PC-9 (cell line): Measurements from ENCODE around the gene CDK13. TPM values are rescaled to one million over a fixed set of nuclear protein-coding genes. Genes with fewer than 3 reads are reported as not detected.

Experiments used
- BruUV-seq: library from RNA; stranded (reverse); fragments of 400-500 nt; replicated peaks from 2 replicates; lab custom pipeline; 2021; lab: Mats Ljungman, UMichigan
- CTCF ChIA-PET: fragments of 300-600 bp; sonication (Branson Sonifier 250); formaldehyde crosslinking; loops from one replicate; lab custom pipeline; 2022; ENCODE audit warnings: antibody characterized with exemption; lab: Charles Lee
- POLR2A ChIA-PET: fragments of 300-600 bp; sonication (Branson Sonifier 250); formaldehyde crosslinking; loops from one replicate; lab custom pipeline; 2022; ENCODE audit warnings: antibody characterized with exemption; ENCODE audit not compliant: unreplicated experiment; lab: Charles Lee
- DNase-seq, 2 experiments: peaks; one replicate each; pipeline versions ENCODE4 v3.0.0 to v3.0.0-alpha.2; 2015 to 2022; ENCODE audit warnings: mixed read lengths in 1 of 2
- H2AFZ ChIP-seq: fragments of 200-600 bp; sonication (generic); 2 replicates; pipeline ENCODE4 v1.8.1; 2017; ENCODE audit warnings: antibody characterized with exemption
- H3F3A ChIP-seq: fragments of 200-600 bp; sonication (generic); 2 replicates; pipeline ENCODE4 v1.8.1; 2017; ENCODE audit warnings: antibody characterized with exemption, mild to moderate bottlenecking, low read depth; ENCODE audit not compliant: insufficient read depth
- H3K27ac ChIP-seq: fragments of 200-600 bp; sonication (generic); 2 replicates; pipeline ENCODE4 v1.6.1; 2016; ENCODE audit warnings: mixed run types
- H3K27me3 ChIP-seq: fragments of 200-600 bp; sonication (generic); 2 replicates; pipeline ENCODE4 v1.6.1; 2016; ENCODE audit warnings: low read depth, mixed run types; ENCODE audit not compliant: insufficient read depth
- H3K36me3 ChIP-seq: fragments of 200-600 bp; sonication (generic); 2 replicates; pipeline ENCODE4 v1.6.1; 2016; ENCODE audit warnings: low read depth, mixed run types
- H3K4me1 ChIP-seq: fragments of 200-600 bp; sonication (generic); replicated peaks from 2 replicates; pipeline ENCODE4 v1.6.1; 2016; ENCODE audit warnings: mixed run types; ENCODE audit not compliant: insufficient read depth
- H3K4me2 ChIP-seq: fragments of 200-600 bp; sonication (generic); 2 replicates; pipeline ENCODE4 v1.6.1; 2017; ENCODE audit warnings: mixed run types
- H3K4me3 ChIP-seq: fragments of 200-600 bp; sonication (generic); 2 replicates; pipeline ENCODE4 v1.6.1; 2016; ENCODE audit warnings: mixed run types
- H3K79me2 ChIP-seq: fragments of 200-600 bp; sonication (generic); 2 replicates; pipeline ENCODE4 v1.6.1; 2017; ENCODE audit warnings: low read depth, mixed run types
- H3K9me2 ChIP-seq: fragments of 200-600 bp; sonication (generic); 2 replicates; pipeline ENCODE4 v1.8.1; 2017; ENCODE audit warnings: mild to moderate bottlenecking; ENCODE audit not compliant: insufficient read depth
- H3K9me3 ChIP-seq: fragments of 200-600 bp; sonication (generic); 2 replicates; pipeline ENCODE4 v1.8.1; 2016; ENCODE audit warnings: low read depth; ENCODE audit not compliant: insufficient read depth
- H4K20me1 ChIP-seq: fragments of 200-600 bp; sonication (generic); 2 replicates; pipeline ENCODE4 v1.8.1; 2017; ENCODE audit not compliant: insufficient read depth
- EZH2 ChIP-seq: fragments of 200-600 bp; sonication (generic); IDR thresholded peaks from 2 replicates; pipeline ENCODE4 v1.8.0; 2017; ENCODE audit warnings: antibody characterized with exemption, low read depth
- intact Hi-C: fragments of 100-400 bp; cut with micrococcal nuclease; formaldehyde crosslinking; loops from one replicate; pipeline ENCODE4 v1.10.0; 2022; ENCODE audit not compliant: unreplicated experiment
- total RNA-seq: library from RNA; stranded (reverse); gene quantifications from 2 replicates; pipeline ENCODE4 v1.2.3, GENCODE V29; 2021
- TF ChIP-seq, protein P1 (sequence below): fragments of 200-600 bp; sonication (generic); conservative IDR thresholded peaks from 2 replicates; pipeline ENCODE4 v1.6.1; 2017; ENCODE audit warnings: mixed run types, antibody characterized with exemption, mild to moderate bottlenecking, moderate library complexity

Gene CDK13
- total RNA-seq, 1 experiment from 2014 or later: 80.9 TPM

- peaks cover 3% of the 10 kb centered on the region; the same call in 1 of the 2 replicates for H3K36me3 ChIP-seq
Observed at GRCh38 chr7:40073239-40073638, 123.2 kb downstream of the CDK13 start.

GRCh38 chr7:40077849-40078248 is 127.8 kb downstream of the CDK13 start:
- no peak for TF ChIP-seq EZH2
- TF ChIP-seq, protein P1, sequence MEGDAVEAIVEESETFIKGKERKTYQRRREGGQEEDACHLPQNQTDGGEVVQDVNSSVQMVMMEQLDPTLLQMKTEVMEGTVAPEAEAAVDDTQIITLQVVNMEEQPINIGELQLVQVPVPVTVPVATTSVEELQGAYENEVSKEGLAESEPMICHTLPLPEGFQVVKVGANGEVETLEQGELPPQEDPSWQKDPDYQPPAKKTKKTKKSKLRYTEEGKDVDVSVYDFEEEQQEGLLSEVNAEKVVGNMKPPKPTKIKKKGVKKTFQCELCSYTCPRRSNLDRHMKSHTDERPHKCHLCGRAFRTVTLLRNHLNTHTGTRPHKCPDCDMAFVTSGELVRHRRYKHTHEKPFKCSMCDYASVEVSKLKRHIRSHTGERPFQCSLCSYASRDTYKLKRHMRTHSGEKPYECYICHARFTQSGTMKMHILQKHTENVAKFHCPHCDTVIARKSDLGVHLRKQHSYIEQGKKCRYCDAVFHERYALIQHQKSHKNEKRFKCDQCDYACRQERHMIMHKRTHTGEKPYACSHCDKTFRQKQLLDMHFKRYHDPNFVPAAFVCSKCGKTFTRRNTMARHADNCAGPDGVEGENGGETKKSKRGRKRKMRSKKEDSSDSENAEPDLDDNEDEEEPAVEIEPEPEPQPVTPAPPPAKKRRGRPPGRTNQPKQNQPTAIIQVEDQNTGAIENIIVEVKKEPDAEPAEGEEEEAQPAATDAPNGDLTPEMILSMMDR: no peak
- H2AFZ ChIP-seq: no peak overlapping the region
- peaks cover 7% of the 10 kb centered on the region; the same call in 1 of the 2 replicates for H3K36me3 ChIP-seq
- BruUV-seq: no TSS peak
- ChIA-PET POLR2A (no interaction called here), CTCF (no interaction called here)
- no peak overlapping the region for H3K4me3 ChIP-seq
- H3K79me2 ChIP-seq: no peaks in the 10 kb centered on the region
- H3K4me1 ChIP-seq: no peaks in the 10 kb centered on the region
- H3F3A ChIP-seq: 0 out of 2 replicates have a peak, but pooled peaks cover 17% of the 10 kb centered on the region
- H4K20me1 ChIP-seq: 0 out of 2 replicates have a peak, but pooled peaks cover 4% of the 10 kb centered on the region
- H3K27ac ChIP-seq: peak overlapping the region; percentile 14; the same call in 1 of the 2 replicates
- H3K9me3 ChIP-seq: no peaks in the 10 kb centered on the region
- no peaks in the 10 kb centered on the region for H3K27me3 ChIP-seq
- H3K4me2 ChIP-seq: no peak overlapping the region
- H3K9me2 ChIP-seq: 0 out of 2 replicates have a peak, but pooled peaks cover 3% of the 10 kb centered on the region
- intact Hi-C loops: no loop called here
- no peak for DNase-seq

More at GRCh38 chr7:40073239-40073638, 123.2 kb downstream of the CDK13 start:
- no peak overlapping the region for H3K27ac ChIP-seq
- H3F3A ChIP-seq: 0 out of 2 replicates have a peak, but pooled peaks cover 14% of the 10 kb centered on the region
- no peak overlapping the region for H2AFZ ChIP-seq
- H3K4me3 ChIP-seq: no peak overlapping the region
- H3K79me2 ChIP-seq: no peaks in the 10 kb centered on the region
- H3K9me3 ChIP-seq: no peaks in the 10 kb centered on the region
- no peak for DNase-seq
- H3K27me3 ChIP-seq: no peaks in the 10 kb centered on the region
- CTCF ChIA-PET: no interaction called here
- H3K4me1 ChIP-seq: no peaks in the 10 kb centered on the region
- BruUV-seq: no TSS peak
- intact Hi-C loops: no loop called here
- TF ChIP-seq EZH2: no peak
- TF ChIP-seq, protein P1: no peak
- no peaks in the 10 kb centered on the region for H3K9me2 ChIP-seq
- H3K4me2 ChIP-seq: no peak overlapping the region
- H4K20me1 ChIP-seq: peaks cover 9% of the 10 kb centered on the region; the same call in 1 of the 2 replicates
- POLR2A ChIA-PET: no interaction called here

GRCh38 chr7:40092182-40092581 is 142.1 kb downstream of the CDK13 start:
- no peak overlapping the region for H3K4me3 ChIP-seq
- H3K36me3 ChIP-seq: peaks cover 42% of the 10 kb centered on the region; the same call in 1 of the 2 replicates
- no peaks in the 10 kb centered on the region for H3K4me1 ChIP-seq
- H3K9me3 ChIP-seq: no peaks in the 10 kb centered on the region
- no peak for TF ChIP-seq EZH2
- TF ChIP-seq, protein P1: no peak
- no peaks in the 10 kb centered on the region for H3K79me2 ChIP-seq
- BruUV-seq: no TSS peak
- H2AFZ ChIP-seq: no peak overlapping the region
- H4K20me1 ChIP-seq: peaks cover 5% of the 10 kb centered on the region; the same call in 1 of the 2 replicates
- ChIA-PET POLR2A (interaction anchor here (0.6 kb wide), 1 partner anchor 201 kb away, joined by 3 read pairs; no protein-coding TSS in a partner anchor), CTCF (no interaction called here)
- H3K4me2 ChIP-seq: no peak overlapping the region
- peaks cover 16% of the 10 kb centered on the region; the same call in 1 of the 2 replicates for H3F3A ChIP-seq
- H3K9me2 ChIP-seq: no peaks in the 10 kb centered on the region
- no peaks in the 10 kb centered on the region for H3K27me3 ChIP-seq
- no peak overlapping the region for H3K27ac ChIP-seq
- intact Hi-C loops: no loop called here
- DNase-seq: no peak
